Fibroblast of mammary gland (primary cell): ENCODE results near the gene ACER3.
A peak's percentile ranks its signal among the peaks of the same experiment; 100 is the strongest.

ENCODE experiments used
- DNase-seq: peaks from one replicate; pipeline ENCODE4 v3.0.0-alpha.2; 2010; ENCODE audit warnings: low read depth
- H3K4me3 ChIP-seq: 2 replicates; pipeline ENCODE4 v1.5.1; 2011; ENCODE audit warnings: low read depth, mild to moderate bottlenecking, low read length, moderate library complexity; ENCODE audit not compliant: control insufficient read depth
- TF ChIP-seq, protein P1 (sequence below): conservative IDR thresholded peaks from 2 replicates; pipeline ENCODE4 v1.5.1; 2011; ENCODE audit warnings: low read depth, low read length, inconsistent platforms; ENCODE audit not compliant: control insufficient read depth, insufficient read depth

The ACER3 gene

DNA sequence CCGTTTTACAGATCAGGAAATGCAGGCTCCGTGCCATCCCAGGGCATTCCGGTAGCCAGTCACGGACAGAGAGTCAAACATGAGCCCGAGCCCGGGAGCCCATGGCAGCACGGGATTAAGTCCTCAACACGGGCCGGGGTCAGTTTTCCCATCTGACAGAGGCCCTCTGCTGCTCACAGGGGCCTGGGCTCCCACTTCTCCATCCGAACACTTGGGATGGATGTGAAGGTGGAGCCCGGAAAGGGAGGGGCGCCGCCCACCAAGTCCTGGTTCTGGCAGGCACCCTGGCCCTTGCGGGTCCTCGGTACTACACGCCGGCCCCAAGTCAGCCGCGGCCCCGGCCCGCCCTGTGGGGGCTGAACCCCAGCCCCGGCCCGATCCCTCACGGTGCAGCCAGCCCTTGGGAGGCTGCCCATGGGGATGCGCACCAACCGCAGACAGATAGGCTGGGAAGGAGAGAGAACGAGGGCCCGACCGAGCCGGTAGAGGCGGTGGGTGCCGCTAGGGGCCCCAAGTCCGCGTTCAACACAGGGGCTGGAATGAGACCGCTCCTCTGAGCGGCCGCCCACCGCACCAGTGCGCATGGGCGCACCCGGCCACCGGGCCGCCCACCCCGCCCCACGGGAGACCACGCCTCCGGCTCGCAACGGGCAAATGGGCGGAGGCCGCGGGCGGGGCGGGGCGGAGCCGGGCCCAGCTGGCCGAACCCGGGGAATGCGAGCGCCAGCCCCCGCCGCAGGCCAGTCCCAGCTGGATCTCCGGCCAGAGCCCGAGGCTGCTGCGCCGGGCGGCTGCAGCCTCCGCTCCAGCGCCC is 205.7 kb downstream of the ACER3 start, which contains the start of gene CAPN5:
Gene CAPN5, plus strand, starts transcription at position 743 of the 814 bp plus-strand sequence. CDS start 17,916 bp downstream, outside the sequence.
- TF ChIP-seq, protein P1, sequence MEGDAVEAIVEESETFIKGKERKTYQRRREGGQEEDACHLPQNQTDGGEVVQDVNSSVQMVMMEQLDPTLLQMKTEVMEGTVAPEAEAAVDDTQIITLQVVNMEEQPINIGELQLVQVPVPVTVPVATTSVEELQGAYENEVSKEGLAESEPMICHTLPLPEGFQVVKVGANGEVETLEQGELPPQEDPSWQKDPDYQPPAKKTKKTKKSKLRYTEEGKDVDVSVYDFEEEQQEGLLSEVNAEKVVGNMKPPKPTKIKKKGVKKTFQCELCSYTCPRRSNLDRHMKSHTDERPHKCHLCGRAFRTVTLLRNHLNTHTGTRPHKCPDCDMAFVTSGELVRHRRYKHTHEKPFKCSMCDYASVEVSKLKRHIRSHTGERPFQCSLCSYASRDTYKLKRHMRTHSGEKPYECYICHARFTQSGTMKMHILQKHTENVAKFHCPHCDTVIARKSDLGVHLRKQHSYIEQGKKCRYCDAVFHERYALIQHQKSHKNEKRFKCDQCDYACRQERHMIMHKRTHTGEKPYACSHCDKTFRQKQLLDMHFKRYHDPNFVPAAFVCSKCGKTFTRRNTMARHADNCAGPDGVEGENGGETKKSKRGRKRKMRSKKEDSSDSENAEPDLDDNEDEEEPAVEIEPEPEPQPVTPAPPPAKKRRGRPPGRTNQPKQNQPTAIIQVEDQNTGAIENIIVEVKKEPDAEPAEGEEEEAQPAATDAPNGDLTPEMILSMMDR = peak; percentile 9
- peak within 1 kb of the TSS; percentile 72 for H3K4me3 ChIP-seq
- DNase-seq = peak; percentile 88

DNA sequence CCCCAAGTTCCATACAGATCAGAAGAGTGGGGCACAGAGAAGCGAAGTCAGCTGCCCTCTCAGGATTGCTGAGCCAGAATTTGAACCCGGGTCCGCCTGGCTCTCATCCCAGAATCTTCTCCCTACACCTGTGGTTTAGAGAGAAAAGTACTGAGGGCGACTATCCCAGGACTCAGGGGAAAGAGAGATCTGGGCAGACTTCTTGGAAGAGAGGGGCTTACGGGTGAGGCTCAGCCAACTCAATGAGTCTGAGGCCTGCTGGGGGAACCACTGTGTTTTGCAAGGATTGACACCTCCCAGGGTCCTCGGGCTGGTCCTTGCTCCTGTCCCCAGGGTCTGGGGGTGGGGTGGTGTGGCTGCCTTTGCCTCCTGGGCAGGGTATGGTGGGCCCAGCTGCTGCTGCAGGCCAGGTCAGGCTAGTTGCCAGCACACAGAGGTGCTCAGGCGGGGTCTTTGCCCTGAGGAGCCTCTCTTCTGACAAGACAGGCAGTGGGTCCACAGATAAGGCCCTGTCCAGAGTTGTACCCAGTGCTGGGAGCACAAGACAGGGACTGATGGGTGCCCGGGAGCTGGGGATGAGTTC is 207.2 kb downstream of the ACER3 start:
- no peak for DNase-seq
- H3K4me3 ChIP-seq = peak overlapping the region; percentile 72
- TF ChIP-seq, protein P1 = no peak

DNA sequence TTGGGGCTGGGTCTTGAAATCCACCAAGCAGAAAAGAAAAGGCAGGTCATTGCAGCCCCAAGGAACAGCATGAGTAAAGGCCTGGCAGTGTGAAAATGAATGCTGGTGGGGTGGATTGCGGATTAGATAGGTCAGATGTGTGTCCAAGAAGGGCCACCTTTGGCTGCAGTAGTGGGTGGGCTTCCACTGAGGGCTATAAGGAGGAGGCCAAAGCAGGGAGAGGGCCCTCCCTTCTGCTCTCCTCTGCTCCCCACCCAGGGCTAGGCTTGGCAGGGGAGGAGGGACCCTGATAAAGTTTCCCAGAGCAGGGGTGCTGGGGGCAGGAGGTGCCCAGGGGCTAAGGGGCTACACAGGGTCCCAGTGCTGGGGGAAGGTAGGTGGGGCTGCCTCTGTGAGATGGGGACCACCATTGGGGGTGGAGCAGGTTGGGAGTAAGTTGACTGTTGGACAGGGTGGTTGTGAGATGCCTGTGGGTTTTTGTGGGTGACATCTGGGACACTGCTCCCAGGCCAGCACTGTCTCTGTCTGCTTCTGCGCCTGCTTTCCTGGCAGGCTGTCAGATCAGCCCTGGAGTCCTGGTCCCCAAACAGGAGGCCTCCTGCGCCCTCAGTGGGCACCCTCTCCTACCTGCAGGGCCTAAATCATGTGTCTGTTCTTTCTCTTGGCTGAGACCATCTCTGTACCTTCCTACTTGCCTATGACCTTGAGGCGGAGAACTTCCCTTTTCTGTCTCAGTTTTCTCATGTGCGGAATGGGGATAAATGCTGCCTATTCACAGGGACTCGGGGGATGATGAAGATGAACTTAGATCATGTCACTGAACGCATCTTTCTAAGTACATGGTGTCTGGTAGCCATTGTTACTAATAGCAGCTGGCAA is 208.0 kb downstream of the ACER3 start:
- no peak for DNase-seq
- TF ChIP-seq, protein P1 = no peak
- H3K4me3 ChIP-seq = no peak overlapping the region

DNA sequence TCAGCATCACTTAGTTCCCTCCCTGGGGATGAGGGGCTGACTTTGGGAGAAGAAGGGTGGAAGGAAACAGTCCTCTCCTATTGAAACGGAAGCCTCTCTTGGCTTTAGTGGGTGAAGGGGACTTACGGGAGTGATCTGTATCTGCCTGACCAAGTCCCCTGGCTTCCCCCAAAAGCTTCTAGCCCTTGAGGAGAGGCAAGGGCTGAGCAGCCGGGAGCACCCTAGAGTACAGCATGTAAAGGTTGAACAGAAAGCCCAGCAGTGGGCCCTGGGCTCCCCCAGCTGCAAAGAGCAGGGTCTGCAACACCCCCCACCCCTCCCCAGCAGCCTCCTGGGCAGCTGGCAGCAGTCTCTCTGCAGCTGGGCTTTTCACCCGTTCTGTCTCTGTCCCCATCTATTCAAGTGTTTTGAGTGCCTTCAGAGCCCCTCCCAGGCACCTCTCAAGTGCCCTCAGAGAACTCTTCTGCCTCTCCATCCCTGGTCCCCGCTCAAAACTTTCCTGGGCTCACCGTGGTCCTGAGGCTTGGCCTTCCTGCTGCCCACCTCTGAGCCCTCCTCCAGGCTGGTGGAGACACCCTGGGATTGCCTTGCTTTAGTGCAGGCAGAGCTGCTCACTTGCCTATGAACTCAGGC is 208.7 kb downstream of the ACER3 start:
- no peak overlapping the region for H3K4me3 ChIP-seq
- TF ChIP-seq, protein P1 = no peak
- no peak for DNase-seq

DNA sequence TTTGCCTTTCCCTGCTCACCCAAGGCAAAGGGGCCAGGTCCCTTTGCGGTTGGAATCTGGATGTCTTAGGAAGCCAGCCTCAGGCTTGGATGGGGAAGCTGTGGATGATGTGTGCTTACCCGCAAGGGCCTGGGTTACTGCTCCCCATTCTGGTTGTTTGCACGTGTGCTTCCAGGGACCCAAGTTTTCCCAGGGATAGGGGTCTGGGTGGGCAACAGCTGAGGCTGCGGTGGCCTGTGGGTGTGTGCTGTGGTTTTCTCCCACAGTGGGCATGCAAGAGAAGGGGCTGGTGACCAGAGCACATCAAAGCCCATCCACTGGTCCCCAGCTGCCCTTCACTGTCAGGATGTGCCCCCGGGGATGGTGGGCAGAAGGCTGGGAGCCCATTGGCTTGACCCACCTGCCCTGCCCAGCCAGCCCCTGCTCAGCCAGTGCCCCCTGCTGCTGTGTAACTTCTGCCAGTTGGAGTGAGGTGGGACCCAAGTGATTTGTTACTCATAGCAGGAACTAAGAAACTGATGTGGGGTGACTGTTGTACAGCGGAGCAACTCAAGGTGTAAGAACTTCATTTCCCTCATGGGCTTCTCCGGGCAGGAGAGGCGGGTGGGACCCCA is 209.4 kb downstream of the ACER3 start:
- H3K4me3 ChIP-seq = no peak overlapping the region
- no peak for DNase-seq
- TF ChIP-seq, protein P1 = no peak

DNA sequence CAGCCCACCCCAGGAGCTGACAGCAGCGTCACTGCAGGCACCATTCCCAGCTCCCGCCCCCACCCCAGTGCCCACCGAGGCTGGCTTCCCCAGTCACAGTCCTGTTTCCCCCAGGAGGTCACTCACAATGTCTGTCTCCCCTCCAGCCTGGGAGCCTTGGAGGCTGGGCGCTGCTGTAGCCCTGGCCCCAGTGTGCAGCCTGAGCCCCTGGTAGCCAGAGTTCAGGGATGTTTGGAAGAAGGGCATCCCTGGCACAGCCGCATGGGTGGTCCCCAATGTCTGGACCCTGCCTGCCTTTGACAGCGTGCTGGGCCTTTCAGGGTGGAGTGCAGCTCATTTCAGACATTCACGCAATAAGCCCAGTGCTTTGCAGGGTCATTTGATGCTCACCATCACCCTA is 210.4 kb downstream of the ACER3 start:
- no peak overlapping the region for H3K4me3 ChIP-seq
- TF ChIP-seq, protein P1 = no peak
- DNase-seq = no peak
